HepG2 (cell line): Measurements from ENCODE around the gene PRSS53. TPM values are rescaled to one million over a fixed set of nuclear protein-coding genes. Genes with fewer than 3 reads are reported as not detected.

ENCODE experiments used
- AGO2 ChIP-seq: fragments of 200-400 bp; formaldehyde crosslinking; optimal IDR thresholded peaks from 2 replicates; pipeline ENCODE3; 2017; ENCODE audit warnings: mild to moderate bottlenecking, low read depth, low read length, moderate library complexity
- DNMT1 ChIP-seq: sonication (generic); formaldehyde crosslinking; IDR thresholded peaks from 2 replicates; pipeline ENCODE4 v1.5.1; 2020; ENCODE audit warnings: mild to moderate bottlenecking, missing genetic modification reagents
- ERF ChIP-seq: IDR thresholded peaks from 2 replicates; pipeline ENCODE4 v1.6.1; 2018; ENCODE audit warnings: missing biosample characterization, missing genetic modification reagents
- FIP1L1 ChIP-seq: fragments of 200-400 bp; formaldehyde crosslinking; IDR thresholded peaks from 2 replicates; pipeline ENCODE4 v1.6.1; 2018; ENCODE audit warnings: low read depth, mild to moderate bottlenecking, low read length, moderate library complexity, borderline replicate concordance; ENCODE audit not compliant: insufficient read depth
- GABPB1 ChIP-seq: IDR thresholded peaks from 2 replicates; pipeline ENCODE4 v1.6.1; 2016; ENCODE audit warnings: mild to moderate bottlenecking, missing genetic modification reagents, moderate library complexity, missing compliant biosample characterization
- HNRNPH1 ChIP-seq: fragments of 200-400 bp; formaldehyde crosslinking; optimal IDR thresholded peaks from 2 replicates; pipeline ENCODE3; 2017; ENCODE audit warnings: mild to moderate bottlenecking, low read depth, low read length
- IKZF1 ChIP-seq: fragments of 450-650 bp; IDR thresholded peaks from 2 replicates; pipeline ENCODE4 v1.7.1; 2016
- IKZF5 ChIP-seq: IDR thresholded peaks from 2 replicates; pipeline ENCODE4 v1.6.1; 2018; ENCODE audit warnings: missing genetic modification reagents, mild to moderate bottlenecking, missing compliant biosample characterization
- MBD4 ChIP-seq: IDR thresholded peaks from 2 replicates; pipeline ENCODE4 v1.6.1; 2012; ENCODE audit warnings: low read length, inconsistent platforms, borderline replicate concordance
- MXD4 ChIP-seq: IDR thresholded peaks from 2 replicates; pipeline ENCODE4 v1.6.1; 2016; ENCODE audit warnings: mild to moderate bottlenecking, missing biosample characterization, missing genetic modification reagents
- NR2F1 ChIP-seq, 2 experiments: fragments of 450-650 bp in 1 of 2; formaldehyde crosslinking in 1 of 2; IDR thresholded peaks; 2 replicates each; pipeline versions ENCODE4 v1.5.0 to v1.6.1; 2016 to 2020; ENCODE audit warnings: mild to moderate bottlenecking in 1 of 2, missing compliant biosample characterization in 1 of 2, missing genetic modification reagents in 1 of 2, moderate library complexity in 1 of 2
- ONECUT2 ChIP-seq: sonication (generic); formaldehyde crosslinking; IDR thresholded peaks from 2 replicates; pipeline ENCODE4 v1.4.0; 2020; ENCODE audit warnings: missing genetic modification reagents
- RORA ChIP-seq: sonication (generic); formaldehyde crosslinking; IDR thresholded peaks from 2 replicates; pipeline ENCODE4 v1.5.0; 2020; ENCODE audit warnings: mild to moderate bottlenecking, missing genetic modification reagents, moderate library complexity
- SMC3 ChIP-seq: IDR thresholded peaks from 2 replicates; pipeline ENCODE4 v1.6.1; 2011; ENCODE audit warnings: low read length, improper control_type of control experiment
- THAP11 ChIP-seq: IDR thresholded peaks from 2 replicates; pipeline ENCODE4 v1.6.1; 2016; ENCODE audit warnings: missing biosample characterization, missing genetic modification reagents
- ZBTB38 ChIP-seq: sonication (generic); formaldehyde crosslinking; IDR thresholded peaks from 2 replicates; pipeline ENCODE4 v1.5.1; 2020; ENCODE audit warnings: mild to moderate bottlenecking, missing genetic modification reagents
- ZBTB43 ChIP-seq: sonication (generic); formaldehyde crosslinking; conservative IDR thresholded peaks from 2 replicates; pipeline ENCODE4 v1.4.0; 2020; ENCODE audit warnings: missing genetic modification reagents
- ZBTB8A ChIP-seq: sonication (generic); formaldehyde crosslinking; IDR thresholded peaks from 2 replicates; pipeline ENCODE4 v1.4.0; 2020; ENCODE audit warnings: mild to moderate bottlenecking, low read depth, missing genetic modification reagents, borderline replicate concordance
- ZFP82 ChIP-seq: sonication (generic); formaldehyde crosslinking; IDR thresholded peaks from 2 replicates; pipeline ENCODE4 v1.5.1; 2020; ENCODE audit warnings: mild to moderate bottlenecking, missing genetic modification reagents, borderline replicate concordance
- ZMAT3 ChIP-seq: sonication (generic); formaldehyde crosslinking; conservative IDR thresholded peaks from 2 replicates; pipeline ENCODE4 v1.7.0; 2021; ENCODE audit warnings: missing genetic modification reagents
- ZNF224 ChIP-seq: sonication (generic); formaldehyde crosslinking; IDR thresholded peaks from 2 replicates; pipeline ENCODE4 v1.5.0; 2020; ENCODE audit warnings: mild to moderate bottlenecking, missing genetic modification reagents
- ZNF33B ChIP-seq: sonication (generic); formaldehyde crosslinking; IDR thresholded peaks from 2 replicates; pipeline ENCODE4 v1.5.1; 2020; ENCODE audit warnings: mild to moderate bottlenecking, missing genetic modification reagents
- ZNF713 ChIP-seq: sonication (generic); formaldehyde crosslinking; IDR thresholded peaks from 2 replicates; pipeline ENCODE4 v1.4.0; 2020; ENCODE audit warnings: mild to moderate bottlenecking, missing genetic modification reagents
- ZNF788 ChIP-seq: sonication (generic); formaldehyde crosslinking; IDR thresholded peaks from 2 replicates; pipeline ENCODE4 v1.5.0; 2020; ENCODE audit warnings: mild to moderate bottlenecking, missing genetic modification reagents, borderline replicate concordance
- ZSCAN21 ChIP-seq: sonication (generic); formaldehyde crosslinking; IDR thresholded peaks from 2 replicates; pipeline ENCODE4 v1.8.0; 2022; ENCODE audit warnings: mild to moderate bottlenecking, missing genetic modification reagents, moderate library complexity, borderline replicate concordance
- ZSCAN30 ChIP-seq: sonication (generic); formaldehyde crosslinking; IDR thresholded peaks from 2 replicates; pipeline ENCODE4 v1.5.0; 2020; ENCODE audit warnings: mild to moderate bottlenecking, missing genetic modification reagents
- polyA plus RNA-seq, 8 experiments: library from polyadenylated mRNA; depleted of rRNA in 3 of 8; stranded (reverse) in 7 of 8; unstranded in 1 of 8; fragments of >200 nt; fragmentation: Illumina TruSeq in 4 of 8; extraction: Trizol in 4 of 8; gene quantifications; 2 replicates each; pipeline versions ENCODE4 v1.2.1 to v1.2.3, GENCODE V29; 2011 to 2016; ENCODE audit warnings: low read depth in 4 of 8, missing spikeins in 1 of 8, mixed read lengths in 1 of 8; ENCODE audit not compliant: insufficient read depth in 1 of 8
- total RNA-seq, 5 experiments: library from RNA; depleted of rRNA; stranded (reverse); fragments of >200 nt; fragmentation: Illumina TruSeq; extraction: Trizol; gene quantifications; 2 replicates each; pipeline ENCODE4 v1.2.3, GENCODE V29; 2016; ENCODE audit warnings: low read depth in 1 of 5
- TF ChIP-seq, protein P1 (sequence below): sonication (generic); formaldehyde crosslinking; IDR thresholded peaks from 2 replicates; pipeline ENCODE4 v1.4.0; 2020; ENCODE audit warnings: low read depth, mild to moderate bottlenecking, missing genetic modification reagents
- TF ChIP-seq, protein P2 (sequence below): sonication (generic); formaldehyde crosslinking; IDR thresholded peaks from 2 replicates; pipeline ENCODE4 v1.4.0; 2020; ENCODE audit warnings: missing genetic modification reagents

Gene PRSS53
- total and polyA plus RNA-seq, 2 of the 13 experiments (the other 11 are each of a cell fraction or from before 2014, with no cell fraction given), result 2.2 to 7.4 TPM

DNA sequence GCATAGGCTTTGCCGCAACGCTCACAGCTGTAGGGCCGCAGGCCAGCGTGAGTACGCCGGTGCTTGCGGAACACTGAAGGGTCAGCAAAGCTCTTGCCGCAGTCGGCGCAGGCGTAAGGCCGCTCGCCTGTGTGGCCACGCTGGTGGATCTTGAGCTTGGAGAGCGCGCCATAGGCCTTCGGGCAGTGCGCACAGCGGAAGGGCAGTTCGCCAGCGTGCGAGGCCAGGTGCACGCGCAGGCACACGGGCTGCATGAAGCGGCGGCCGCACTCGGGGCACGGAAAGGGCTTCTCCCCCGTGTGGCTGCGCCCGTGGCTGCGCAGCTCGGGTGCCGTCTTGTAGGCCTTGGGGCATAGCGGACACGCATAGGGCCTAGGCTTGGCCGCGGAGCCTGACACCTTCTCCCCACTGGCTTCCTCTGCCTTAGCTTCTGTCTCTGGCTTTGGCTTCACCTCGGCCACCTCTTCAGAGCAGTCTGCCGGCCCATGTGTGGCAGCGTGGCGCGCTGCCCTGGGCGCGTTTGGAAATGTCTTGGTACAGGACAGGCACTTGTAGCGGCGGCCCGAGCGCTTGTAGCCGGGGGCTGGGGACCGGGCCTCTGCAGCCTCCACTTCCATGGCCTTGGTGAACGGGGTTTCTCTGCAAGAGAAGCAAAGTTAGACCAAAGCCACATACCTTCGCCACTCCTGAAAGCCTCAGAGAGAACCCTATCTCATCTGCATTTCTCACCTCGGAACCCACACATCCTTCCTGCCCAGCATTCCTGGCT is 24.7 kb downstream of the PRSS53 start (continued):
- TF ChIP-seq GABPB1 (no peak), ZSCAN21 (no peak), IKZF1 (no peak), NR2F1 (CRISPR knock-in tag; IDR thresholded peaks at IDR 0.05) (no peak), MXD4 (no peak), ZNF713 (CRISPR knock-in tag) (no peak), ZSCAN30 (CRISPR knock-in tag) (no peak), ZBTB8A (no peak), ZMAT3 (CRISPR knock-in tag) (no peak), THAP11 (no peak), ZNF224 (CRISPR knock-in tag) (no peak), ZNF33B (CRISPR knock-in tag) (no peak), AGO2 (peak; percentile 70), ZBTB43 (no peak), RORA (no peak), FIP1L1 (no peak), ZBTB38 (CRISPR knock-in tag) (0 out of 2 replicates have a peak, but pooled peaks have one; percentile 34), MBD4 (no peak), IKZF5 (no peak), HNRNPH1 (no peak), SMC3 (no peak), ZNF788 (CRISPR knock-in tag) (no peak), ZFP82 (no peak), DNMT1 (CRISPR knock-in tag) (0 out of 2 replicates have a peak, but pooled peaks have one; percentile 40), ONECUT2 (CRISPR knock-in tag) (no peak), ERF (CRISPR knock-in tag) (no peak)
- TF ChIP-seq, protein P1, sequence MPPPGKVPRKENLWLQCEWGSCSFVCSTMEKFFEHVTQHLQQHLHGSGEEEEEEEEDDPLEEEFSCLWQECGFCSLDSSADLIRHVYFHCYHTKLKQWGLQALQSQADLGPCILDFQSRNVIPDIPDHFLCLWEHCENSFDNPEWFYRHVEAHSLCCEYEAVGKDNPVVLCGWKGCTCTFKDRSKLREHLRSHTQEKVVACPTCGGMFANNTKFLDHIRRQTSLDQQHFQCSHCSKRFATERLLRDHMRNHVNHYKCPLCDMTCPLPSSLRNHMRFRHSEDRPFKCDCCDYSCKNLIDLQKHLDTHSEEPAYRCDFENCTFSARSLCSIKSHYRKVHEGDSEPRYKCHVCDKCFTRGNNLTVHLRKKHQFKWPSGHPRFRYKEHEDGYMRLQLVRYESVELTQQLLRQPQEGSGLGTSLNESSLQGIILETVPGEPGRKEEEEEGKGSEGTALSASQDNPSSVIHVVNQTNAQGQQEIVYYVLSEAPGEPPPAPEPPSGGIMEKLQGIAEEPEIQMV (CRISPR knock-in tag), result no peak
- TF ChIP-seq, protein P2, sequence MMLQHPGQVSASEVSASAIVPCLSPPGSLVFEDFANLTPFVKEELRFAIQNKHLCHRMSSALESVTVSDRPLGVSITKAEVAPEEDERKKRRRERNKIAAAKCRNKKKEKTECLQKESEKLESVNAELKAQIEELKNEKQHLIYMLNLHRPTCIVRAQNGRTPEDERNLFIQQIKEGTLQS (CRISPR knock-in tag), result no peak
